SK-N-MC (cell line): Measurements from ENCODE around the gene OBSCN.

ENCODE experiments used
- EZH2 ChIP-seq: fragments of 200-600 bp; sonication (generic); IDR thresholded peaks from one replicate; pipeline ENCODE4 v1.6.1; 2017; ENCODE audit warnings: antibody characterized with exemption
- POLR2AphosphoS5 ChIP-seq: IDR thresholded peaks from 2 replicates; pipeline ENCODE4 v1.6.1; 2012; ENCODE audit warnings: mild to moderate bottlenecking, low read depth, low read length, borderline replicate concordance

DNA sequence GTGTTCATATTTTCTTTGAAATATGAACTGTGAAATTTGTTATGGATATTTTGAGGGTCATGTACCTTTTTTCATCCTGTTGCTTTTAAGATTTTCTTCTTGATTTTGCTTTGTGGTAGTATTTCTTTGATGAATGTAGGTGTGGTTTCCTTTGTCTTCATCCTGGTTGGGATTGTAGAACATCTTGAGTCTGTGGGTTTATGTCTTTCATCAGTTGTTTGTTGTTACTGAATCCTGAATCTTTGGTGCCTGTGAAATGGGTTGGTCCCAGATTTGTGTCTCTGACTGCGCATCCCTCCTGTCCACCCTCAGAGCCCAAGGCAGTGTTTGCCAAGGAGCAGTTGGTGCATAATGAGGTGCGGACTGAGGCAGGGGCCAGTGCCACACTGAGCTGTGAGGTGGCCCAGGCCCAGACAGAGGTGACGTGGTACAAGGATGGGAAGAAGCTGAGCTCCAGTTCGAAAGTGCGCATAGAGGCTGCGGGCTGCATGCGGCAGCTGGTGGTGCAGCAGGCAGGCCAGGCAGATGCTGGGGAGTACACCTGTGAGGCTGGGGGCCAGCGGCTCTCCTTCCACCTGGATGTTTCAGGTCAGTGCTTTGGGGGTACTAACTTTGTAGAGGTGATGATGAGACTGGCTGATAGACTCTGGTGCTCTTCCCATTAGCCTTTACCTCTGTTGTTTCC lies 38.5 kb downstream of the OBSCN start:
- TF ChIP-seq EZH2 = no peak
- TF ChIP-seq POLR2AphosphoS5 = no peak
